ENCODE measurements around the gene VNN1. TPM values are rescaled to one million over a fixed set of nuclear protein-coding genes. Genes with fewer than 3 reads are reported as not detected.

VNN1 gene, protein sequence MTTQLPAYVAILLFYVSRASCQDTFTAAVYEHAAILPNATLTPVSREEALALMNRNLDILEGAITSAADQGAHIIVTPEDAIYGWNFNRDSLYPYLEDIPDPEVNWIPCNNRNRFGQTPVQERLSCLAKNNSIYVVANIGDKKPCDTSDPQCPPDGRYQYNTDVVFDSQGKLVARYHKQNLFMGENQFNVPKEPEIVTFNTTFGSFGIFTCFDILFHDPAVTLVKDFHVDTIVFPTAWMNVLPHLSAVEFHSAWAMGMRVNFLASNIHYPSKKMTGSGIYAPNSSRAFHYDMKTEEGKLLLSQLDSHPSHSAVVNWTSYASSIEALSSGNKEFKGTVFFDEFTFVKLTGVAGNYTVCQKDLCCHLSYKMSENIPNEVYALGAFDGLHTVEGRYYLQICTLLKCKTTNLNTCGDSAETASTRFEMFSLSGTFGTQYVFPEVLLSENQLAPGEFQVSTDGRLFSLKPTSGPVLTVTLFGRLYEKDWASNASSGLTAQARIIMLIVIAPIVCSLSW
- total RNA-seq (1 to 10 TPM; 1.8 to 4.5 TPM), polyA plus RNA-seq (10 to 100 TPM in 1 of 2 donors, under 1 TPM in 1; 0.69 to 21.8 TPM)
- long read RNA-seq, donor 1, partial matches to known transcripts: 0 of 2 reads
- long read RNA-seq, donor 1, other reads (novel, unspliced or antisense): 2 of 2 reads
- long read RNA-seq, donor 2: 0 reads

DNA sequence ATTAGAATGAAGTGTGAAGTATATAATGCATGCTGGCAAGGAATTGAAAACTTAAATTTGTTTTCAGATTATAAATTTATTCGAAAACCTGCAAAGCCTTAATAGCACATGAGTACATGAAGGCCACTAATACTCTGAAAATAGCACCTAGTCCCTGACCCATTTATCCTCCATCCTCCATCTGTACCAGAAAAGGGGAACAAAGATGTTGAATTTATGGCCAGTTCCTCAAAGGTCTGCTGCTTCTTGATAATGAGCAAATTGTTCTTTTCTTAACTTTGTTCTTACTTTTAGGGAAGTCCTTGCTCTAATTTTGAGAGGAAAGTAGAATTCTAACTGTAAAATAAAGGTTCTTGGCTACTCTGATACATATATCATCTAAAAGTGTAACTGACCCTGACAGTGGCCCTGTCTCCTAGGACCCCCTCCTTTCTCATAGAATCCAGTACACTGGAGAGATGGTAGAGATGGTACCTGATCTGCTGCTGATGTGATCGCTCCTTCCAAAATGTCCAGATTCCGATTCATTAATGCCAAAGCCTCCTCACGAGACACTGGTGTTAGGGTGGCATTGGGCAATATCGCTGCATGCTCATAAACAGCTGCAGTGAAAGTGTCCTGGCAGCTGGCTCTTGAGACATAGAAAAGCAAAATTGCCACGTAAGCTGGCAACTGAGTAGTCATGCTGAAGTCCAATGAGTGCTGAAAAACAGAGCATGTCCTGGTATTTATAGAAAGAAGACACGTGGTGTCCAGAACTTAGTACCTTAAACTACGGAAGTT is at the start of gene VNN1:
Gene VNN1 (minus strand): TSS at position 704 of the 783 bp plus-strand sequence. CDS start 20 bp downstream, at position 684.
- 85 to 87% methylated on average over 8 of the region's 8 CpGs for WGBS, 2 donors
- no peaks in the 10 kb centered on the region for H3K9me3 ChIP-seq (ENCODE audit: control insufficient read depth, low read length)
- no peaks in the 10 kb centered on the region for H3K36me3 ChIP-seq (ENCODE audit: control insufficient read depth in 1 of 2, insufficient read depth in 2 of 2, low read length in 1 of 2)
- peak in 1 of 2 donors; percentile 66 for DNase-seq
- H3K4me1 ChIP-seq (ENCODE audit: control insufficient read depth in 1 of 2, insufficient read depth in 2 of 2, low read length in 2 of 2): no peaks in the 10 kb centered on the region
- intact Hi-C loops (cut with DNase I): no loop called here
- ATAC-seq (ENCODE audit: low FRiP score): peak; percentile 52
- H3K4me3 ChIP-seq (ENCODE audit: low read length in 2 of 2): no peak within 1 kb of the TSS
- H3K27me3 ChIP-seq (ENCODE audit: control insufficient read depth in 1 of 2, insufficient read depth in 2 of 2, low read length in 1 of 2): no peaks in the 10 kb centered on the region
- no peak within 1 kb of the TSS for H3K27ac ChIP-seq (ENCODE audit: low read depth in 1 of 2, low read length in 2 of 2)

DNA sequence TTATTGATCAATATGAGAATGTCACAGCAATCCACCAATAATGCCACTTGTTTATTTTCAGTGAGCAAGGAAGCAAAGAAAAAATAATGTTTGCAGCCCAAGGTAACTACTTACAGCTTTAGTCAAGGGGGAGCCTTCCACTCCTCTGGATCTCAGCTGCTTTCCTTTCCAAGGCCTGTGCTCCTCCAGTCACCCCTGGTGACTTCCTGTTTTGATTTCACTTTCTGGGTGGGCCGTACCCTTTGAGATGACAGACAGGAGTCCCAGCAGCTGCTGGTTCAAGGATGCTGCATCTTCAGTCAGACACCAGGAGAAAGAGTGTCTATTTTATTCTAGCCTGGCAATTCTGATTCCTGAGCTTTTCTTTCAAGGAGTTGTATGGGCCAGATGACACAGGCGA is 49.4 kb upstream of the VNN1 start:
- no peaks in the 10 kb centered on the region for H3K9me3 ChIP-seq (ENCODE audit: control insufficient read depth, low read length)
- H3K27me3 ChIP-seq (ENCODE audit: control insufficient read depth in 1 of 2, insufficient read depth in 2 of 2, low read length in 1 of 2): no peaks in the 10 kb centered on the region
- peaks cover 2 to 8% of the 10 kb centered on the region in 2 donors for H3K4me1 ChIP-seq (ENCODE audit: control insufficient read depth in 1 of 2, insufficient read depth in 2 of 2, low read length in 2 of 2)
- no peak for DNase-seq
- intact Hi-C loops (cut with DNase I): no loop called here
- no peak overlapping the region for H3K27ac ChIP-seq (ENCODE audit: low read depth in 1 of 2, low read length in 2 of 2)
- H3K4me3 ChIP-seq (ENCODE audit: low read length in 2 of 2): no peak overlapping the region
- H3K36me3 ChIP-seq (ENCODE audit: control insufficient read depth in 1 of 2, insufficient read depth in 2 of 2, low read length in 1 of 2): no peaks in the 10 kb centered on the region
- ATAC-seq (ENCODE audit: low FRiP score): no peak
- WGBS, 2 donors: 67 to 74% methylated on average over 2 of the region's 2 CpGs

DNA sequence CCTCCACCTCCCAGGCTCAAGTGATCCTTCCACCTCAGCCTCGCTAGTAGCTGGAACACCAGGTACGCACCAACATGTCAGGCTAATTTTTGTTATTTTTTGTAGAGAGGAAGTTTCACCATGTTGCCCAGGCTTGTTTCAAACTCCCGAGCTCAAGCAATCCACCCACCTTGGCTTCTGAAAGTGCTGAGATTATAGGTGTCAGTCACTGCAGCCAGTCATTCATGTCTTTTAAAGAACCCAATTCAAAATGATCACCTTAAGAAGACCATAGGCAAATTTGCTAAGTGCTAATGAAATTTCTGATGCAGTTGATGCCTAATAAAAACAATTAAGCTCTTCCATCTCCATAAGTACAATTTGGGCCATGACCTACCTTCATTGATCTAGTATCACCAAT is 46.4 kb upstream of the VNN1 start:
- WGBS, 2 donors: 72 to 73% methylated on average over 3 of the region's 3 CpGs
- no peak overlapping the region for H3K4me3 ChIP-seq (ENCODE audit: low read length in 2 of 2)
- H3K4me1 ChIP-seq (ENCODE audit: control insufficient read depth in 1 of 2, insufficient read depth in 2 of 2, low read length in 2 of 2): peaks cover 2 to 8% of the 10 kb centered on the region in 2 donors
- DNase-seq: no peak
- H3K9me3 ChIP-seq (ENCODE audit: control insufficient read depth, low read length): no peaks in the 10 kb centered on the region
- intact Hi-C loops (cut with DNase I): no loop called here
- H3K27me3 ChIP-seq (ENCODE audit: control insufficient read depth in 1 of 2, insufficient read depth in 2 of 2, low read length in 1 of 2): no peaks in the 10 kb centered on the region
- ATAC-seq (ENCODE audit: low FRiP score): no peak
- no peaks in the 10 kb centered on the region for H3K36me3 ChIP-seq (ENCODE audit: control insufficient read depth in 1 of 2, insufficient read depth in 2 of 2, low read length in 1 of 2)
- H3K27ac ChIP-seq (ENCODE audit: low read depth in 1 of 2, low read length in 2 of 2): no peak overlapping the region

DNA sequence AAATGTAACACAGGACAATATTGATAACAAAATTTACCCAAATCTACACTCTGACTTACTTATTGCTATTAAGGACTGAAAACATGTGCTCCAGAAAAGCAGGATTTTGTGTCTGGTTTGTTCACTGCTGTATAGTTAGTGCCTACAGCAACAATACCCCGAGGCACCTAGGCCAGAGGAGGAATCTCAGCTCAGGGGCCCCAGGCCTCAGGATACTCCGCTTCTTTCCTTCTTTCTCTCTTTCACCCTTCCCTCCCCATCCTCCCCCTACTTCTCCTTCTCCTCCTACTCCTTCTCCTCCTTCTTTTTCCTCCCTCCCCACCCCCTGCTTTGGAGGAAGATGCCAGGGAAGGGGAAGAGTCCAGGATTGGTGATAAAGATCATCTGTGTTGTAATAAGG is 44.8 kb upstream of the VNN1 start:
- ATAC-seq (ENCODE audit: low FRiP score) (no peak), DNase-seq (no peak)
- intact Hi-C loops (cut with DNase I): no loop called here
- Histone ChIP-seq H3K4me3 (ENCODE audit: low read length in 2 of 2) (no peak overlapping the region), H3K27ac (ENCODE audit: low read depth in 1 of 2, low read length in 2 of 2) (peak overlapping the region in 1 of 2 donors; percentile 25), H3K36me3 (ENCODE audit: control insufficient read depth in 1 of 2, insufficient read depth in 2 of 2, low read length in 1 of 2) (no peaks in the 10 kb centered on the region), H3K9me3 (ENCODE audit: control insufficient read depth, low read length) (no peaks in the 10 kb centered on the region), H3K27me3 (ENCODE audit: control insufficient read depth in 1 of 2, insufficient read depth in 2 of 2, low read length in 1 of 2) (no peaks in the 10 kb centered on the region), H3K4me1 (ENCODE audit: control insufficient read depth in 1 of 2, insufficient read depth in 2 of 2, low read length in 2 of 2) (peaks cover 0 to 8% of the 10 kb centered on the region in 2 donors)
- 88 to 91% methylated on average over 2 of the region's 2 CpGs for WGBS, 2 donors

DNA sequence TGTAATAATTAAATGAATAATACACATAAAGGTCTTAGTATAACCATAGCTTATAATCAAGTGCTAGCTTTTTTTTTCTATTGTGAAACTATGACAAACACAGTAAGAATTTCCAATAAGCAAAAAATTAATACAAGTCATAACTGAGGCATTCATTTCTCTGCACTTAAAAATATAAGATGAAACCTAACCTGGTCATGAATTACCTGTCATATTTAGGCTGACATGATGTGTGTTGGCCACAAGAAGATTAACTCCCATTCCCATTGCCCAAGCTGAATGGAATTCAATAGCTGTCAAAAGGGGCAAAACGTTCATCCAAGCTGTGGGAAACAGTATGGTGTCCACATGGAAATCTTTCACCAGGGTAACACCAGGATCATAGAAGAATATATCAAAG is 38.4 kb upstream of the VNN1 start:
- Histone ChIP-seq H3K4me1 (ENCODE audit: control insufficient read depth in 1 of 2, insufficient read depth in 2 of 2, low read length in 2 of 2) (no peaks in the 10 kb centered on the region), H3K36me3 (ENCODE audit: control insufficient read depth in 1 of 2, insufficient read depth in 2 of 2, low read length in 1 of 2) (no peaks in the 10 kb centered on the region), H3K9me3 (ENCODE audit: control insufficient read depth, low read length) (no peaks in the 10 kb centered on the region), H3K4me3 (ENCODE audit: low read length in 2 of 2) (no peak overlapping the region), H3K27me3 (ENCODE audit: control insufficient read depth in 1 of 2, insufficient read depth in 2 of 2, low read length in 1 of 2) (no peaks in the 10 kb centered on the region), H3K27ac (ENCODE audit: low read depth in 1 of 2, low read length in 2 of 2) (no peak overlapping the region)
- DNase-seq (no peak), ATAC-seq (ENCODE audit: low FRiP score) (no peak)
- WGBS, 2 donors: 45 to 64% methylated on average over 1 of the region's 1 CpG
- intact Hi-C loops (cut with DNase I): no loop called here

DNA sequence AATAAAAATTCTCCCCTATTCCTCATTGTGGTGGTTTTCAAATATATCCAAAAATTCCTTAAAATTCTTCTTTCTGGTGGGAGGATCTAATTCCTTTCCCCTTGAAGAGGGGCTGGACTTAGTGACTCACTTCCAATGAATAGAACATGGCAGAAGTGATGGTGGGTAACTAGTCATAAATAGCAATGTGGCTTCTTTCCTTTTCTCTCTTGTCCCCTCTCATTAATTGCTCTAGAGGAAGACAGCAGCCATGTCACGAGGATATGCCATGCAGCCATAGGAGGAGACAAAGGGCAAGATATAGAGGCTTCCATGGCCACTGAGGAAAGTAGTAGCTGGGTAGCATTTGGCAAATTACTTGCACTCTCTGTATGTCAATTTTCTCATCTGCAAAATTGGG is 38.0 kb upstream of the VNN1 start:
- no peak for ATAC-seq (ENCODE audit: low FRiP score)
- Histone ChIP-seq H3K4me3 (ENCODE audit: low read length in 2 of 2) (no peak overlapping the region), H3K4me1 (ENCODE audit: control insufficient read depth in 1 of 2, insufficient read depth in 2 of 2, low read length in 2 of 2) (no peaks in the 10 kb centered on the region), H3K27me3 (ENCODE audit: control insufficient read depth in 1 of 2, insufficient read depth in 2 of 2, low read length in 1 of 2) (no peaks in the 10 kb centered on the region), H3K9me3 (ENCODE audit: control insufficient read depth, low read length) (no peaks in the 10 kb centered on the region), H3K27ac (ENCODE audit: low read depth in 1 of 2, low read length in 2 of 2) (no peak overlapping the region), H3K36me3 (ENCODE audit: control insufficient read depth in 1 of 2, insufficient read depth in 2 of 2, low read length in 1 of 2) (no peaks in the 10 kb centered on the region)
- intact Hi-C loops (cut with DNase I): no loop called here
- no peak for DNase-seq
- WGBS, 2 donors: 89 to 95% methylated on average over 1 of the region's 1 CpG

DNA sequence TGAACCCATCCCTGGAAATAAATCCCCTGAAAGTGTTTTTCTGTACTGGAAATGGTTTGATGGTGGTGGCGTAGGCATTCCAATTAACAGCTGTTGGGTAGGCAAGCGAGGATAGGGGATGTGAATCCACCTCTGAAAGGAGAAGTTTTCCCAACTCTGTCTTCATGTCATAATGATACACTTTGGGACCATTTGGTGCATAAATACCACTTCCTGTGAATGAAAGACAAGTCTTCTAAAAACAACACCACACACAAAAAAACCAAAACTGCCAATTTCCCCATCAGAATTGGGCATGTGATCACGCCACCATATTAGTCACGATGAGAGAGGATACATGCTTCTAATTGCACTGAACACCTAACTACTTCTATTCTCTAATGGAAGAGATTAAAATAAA is 37.5 kb upstream of the VNN1 start:
- ATAC-seq (ENCODE audit: low FRiP score): no peak

DNA sequence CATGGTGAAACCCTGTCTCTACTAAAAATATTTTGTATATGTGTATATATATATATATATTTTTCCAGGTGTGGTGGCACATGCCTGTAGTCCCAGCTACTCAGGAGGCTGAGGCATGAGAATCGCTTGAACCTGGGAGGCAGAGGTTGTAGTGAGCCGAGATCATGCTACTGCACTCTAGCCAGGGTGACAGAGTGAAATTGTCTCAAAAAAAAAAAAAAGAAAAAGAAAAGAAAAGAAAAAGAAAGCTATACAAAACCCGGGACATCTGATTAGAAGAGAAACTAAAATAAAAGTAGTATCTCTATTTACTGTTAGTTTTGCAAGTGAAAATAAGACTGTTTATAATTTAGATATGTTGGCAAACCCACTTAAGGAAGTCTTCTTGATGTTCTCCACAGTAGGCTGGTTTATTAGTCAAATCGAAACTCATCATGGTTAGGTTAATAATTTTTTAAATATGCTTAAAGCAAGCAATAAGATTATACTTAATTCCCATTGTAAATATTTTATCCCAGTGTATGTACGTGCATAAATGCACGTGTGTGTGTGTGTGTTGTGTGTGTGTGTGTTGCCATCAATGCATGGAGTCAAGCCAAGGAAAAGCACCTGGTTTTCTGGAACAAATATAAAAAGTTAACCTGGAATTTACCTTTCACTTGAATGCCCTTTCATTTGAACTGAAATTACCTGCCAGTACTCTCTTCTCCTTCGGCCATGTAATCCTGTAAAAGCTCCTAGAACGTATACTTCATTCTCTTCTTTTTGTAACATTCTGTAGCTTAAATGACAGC is 36.8 kb upstream of the VNN1 start:
- DNase-seq: no peak
- no peak overlapping the region for H3K27ac ChIP-seq (ENCODE audit: low read depth in 1 of 2, low read length in 2 of 2)
- 79 to 82% methylated on average over 8 of the region's 8 CpGs for WGBS, 2 donors
- intact Hi-C loops (cut with DNase I): no loop called here
- no peak for ATAC-seq (ENCODE audit: low FRiP score)
- no peaks in the 10 kb centered on the region for H3K36me3 ChIP-seq (ENCODE audit: control insufficient read depth in 1 of 2, insufficient read depth in 2 of 2, low read length in 1 of 2)
- H3K4me3 ChIP-seq (ENCODE audit: low read length in 2 of 2): no peak overlapping the region
- no peaks in the 10 kb centered on the region for H3K9me3 ChIP-seq (ENCODE audit: control insufficient read depth, low read length)
- H3K27me3 ChIP-seq (ENCODE audit: control insufficient read depth in 1 of 2, insufficient read depth in 2 of 2, low read length in 1 of 2): no peaks in the 10 kb centered on the region
- no peaks in the 10 kb centered on the region for H3K4me1 ChIP-seq (ENCODE audit: control insufficient read depth in 1 of 2, insufficient read depth in 2 of 2, low read length in 2 of 2)

More for the DNA sequence above, 37.5 kb upstream of the VNN1 start:
- H3K27me3 ChIP-seq (ENCODE audit: control insufficient read depth in 1 of 2, insufficient read depth in 2 of 2, low read length in 1 of 2): no peaks in the 10 kb centered on the region
- no peak for DNase-seq
- H3K36me3 ChIP-seq (ENCODE audit: control insufficient read depth in 1 of 2, insufficient read depth in 2 of 2, low read length in 1 of 2): no peaks in the 10 kb centered on the region
- H3K4me3 ChIP-seq (ENCODE audit: low read length in 2 of 2): no peak overlapping the region
- no peaks in the 10 kb centered on the region for H3K4me1 ChIP-seq (ENCODE audit: control insufficient read depth in 1 of 2, insufficient read depth in 2 of 2, low read length in 2 of 2)
- 86 to 92% methylated on average over 4 of the region's 4 CpGs for WGBS, 2 donors
- H3K27ac ChIP-seq (ENCODE audit: low read depth in 1 of 2, low read length in 2 of 2): no peak overlapping the region
- no peaks in the 10 kb centered on the region for H3K9me3 ChIP-seq (ENCODE audit: control insufficient read depth, low read length)
- intact Hi-C loops (cut with DNase I): no loop called here
